K562 (cell line): ENCODE results near the gene CD82. TPM values are rescaled to one million over a fixed set of nuclear protein-coding genes. Genes with fewer than 3 reads are reported as not detected.
A peak's percentile ranks its signal among the peaks of the same experiment; 100 is the strongest.

Experiments
- CC2D1A ChIP-seq: fragments of 450-650 bp; IDR thresholded peaks from 2 replicates; pipeline ENCODE4 v1.6.1; 2017; ENCODE audit warnings: mild to moderate bottlenecking
- DLX4 ChIP-seq: fragments of 250-450 bp; sonication (Bioruptor Pico); IDR thresholded peaks from 2 replicates; pipeline ENCODE4 v1.6.1; 2021; ENCODE audit warnings: mild to moderate bottlenecking
- ELK1 ChIP-seq: sonication (generic); formaldehyde crosslinking; IDR thresholded peaks from 2 replicates; pipeline ENCODE4 v1.8.1; 2022; ENCODE audit warnings: missing genetic modification reagents
- EP300 ChIP-seq: IDR thresholded peaks from 2 replicates; pipeline ENCODE4 v1.6.1; 2012; ENCODE audit warnings: low read length, improper control_type of control experiment
- ETS1 ChIP-seq: conservative IDR thresholded peaks from 2 replicates; pipeline ENCODE4 v1.6.1; 2011; ENCODE audit warnings: low read depth, mild to moderate bottlenecking, low read length; ENCODE audit not compliant: control insufficient read depth
- FOXA3 ChIP-seq, 2 experiments: fragments of 450-650 bp in 1 of 2; sonication (generic) in 1 of 2; formaldehyde crosslinking; IDR thresholded peaks in 1 of 2; conservative IDR thresholded peaks in 1 of 2; 2 replicates each; pipeline versions ENCODE4 v1.4.0 to v1.8.0; 2020 to 2022; ENCODE audit warnings: mild to moderate bottlenecking in 2 of 2, missing genetic modification reagents in 1 of 2
- HNRNPK ChIP-seq: fragments of 200-400 bp; formaldehyde crosslinking; IDR thresholded peaks from one replicate; pipeline ENCODE4 v1.6.1; 2018; ENCODE audit warnings: mild to moderate bottlenecking, low read depth, low read length; ENCODE audit not compliant: poor library complexity, severe bottlenecking
- KHSRP ChIP-seq: fragments of 450-650 bp; IDR thresholded peaks from 2 replicates; pipeline ENCODE4 v1.6.1; 2017
- LARP7 ChIP-seq: fragments of 450-650 bp; IDR thresholded peaks from 2 replicates; pipeline ENCODE4 v1.6.1; 2016
- ZBTB12 ChIP-seq: fragments of 250-450 bp; sonication (Bioruptor Pico); IDR thresholded peaks from 2 replicates; pipeline ENCODE4 v1.4.0; 2020
- ZFX ChIP-seq: sonication (generic); formaldehyde crosslinking; IDR thresholded peaks from 2 replicates; pipeline ENCODE4 v1.8.0; 2022; ENCODE audit warnings: mild to moderate bottlenecking, missing genetic modification reagents, moderate library complexity
- ZNF347 ChIP-seq: fragments of 450-650 bp; formaldehyde crosslinking; IDR thresholded peaks from 2 replicates; pipeline ENCODE4 v1.4.0; 2020; ENCODE audit warnings: low read depth, mild to moderate bottlenecking, moderate library complexity
- ZNF398 ChIP-seq: fragments of 250-450 bp; sonication (Bioruptor Pico); IDR thresholded peaks from 2 replicates; pipeline ENCODE4 v1.8.0; 2021; ENCODE audit warnings: moderate library complexity, mild to moderate bottlenecking, inconsistent platforms
- ZNF639 ChIP-seq, 2 experiments: fragments of 200-800 bp in 1 of 2; sonication (Bioruptor generic) in 1 of 2; sonication (generic) in 1 of 2; formaldehyde crosslinking in 1 of 2; IDR thresholded peaks in 1 of 2; conservative IDR thresholded peaks in 1 of 2; 2 replicates each; pipeline versions ENCODE4 v1.5.0 to v1.6.1; 2016 to 2020; ENCODE audit warnings: missing compliant biosample characterization in 1 of 2, missing genetic modification characterization in 1 of 2, missing genetic modification reagents in 1 of 2
- ZNF668 ChIP-seq: fragments of 250-450 bp; sonication (Bioruptor Pico); IDR thresholded peaks from 2 replicates; pipeline ENCODE4 v1.8.0; 2022; ENCODE audit warnings: mild to moderate bottlenecking, inconsistent platforms
- ZNF740 ChIP-seq, 3 experiments: fragments of 200-800 bp in 1 of 3; sonication (Bioruptor generic) in 1 of 3; sonication (generic) in 1 of 3; formaldehyde crosslinking in 1 of 3; IDR thresholded peaks; 2 replicates each; pipeline versions ENCODE4 v1.6.1 to v1.8.0; 2016 to 2022; ENCODE audit warnings: mild to moderate bottlenecking in 2 of 3, missing compliant biosample characterization in 2 of 3, missing genetic modification characterization in 2 of 3, missing genetic modification reagents in 1 of 3
- ZNF766 ChIP-seq: fragments of 200-800 bp; sonication (Bioruptor generic); conservative IDR thresholded peaks from 2 replicates; pipeline ENCODE4 v1.6.1; 2016; ENCODE audit warnings: missing genetic modification characterization, missing compliant biosample characterization
- polyA plus RNA-seq, 8 experiments: library from polyadenylated mRNA; depleted of rRNA in 4 of 8; stranded (reverse) in 5 of 8; unstranded in 3 of 8; fragments of >200 nt; fragmentation: Nextera tagmentation in 2 of 8; fragmentation: Illumina TruSeq in 1 of 8; extraction: Ambion mirVana in 2 of 8; extraction: Trizol in 1 of 8; gene quantifications; 2 replicates each; pipeline versions ENCODE4 v1.2.1 to v1.2.3, GENCODE V29; 2011 to 2014; ENCODE audit warnings: inconsistent platforms in 1 of 8, missing spikeins in 1 of 8
- total RNA-seq, 7 experiments: library from RNA; depleted of rRNA in 6 of 7; stranded (reverse); fragments of >200 nt in 6 of 7; fragmentation: Illumina TruSeq in 2 of 7; extraction: Trizol in 2 of 7; gene quantifications; 2 replicates each; pipeline versions ENCODE4 v1.2.1 to v1.2.3, GENCODE V29; 2011 to 2021; ENCODE audit warnings: low replicate concordance in 1 of 7

CD82 gene
- total and polyA plus RNA-seq, 9 of the 15 experiments (the other 6 are each of a cell fraction or from before 2014, with no cell fraction given), result 0.27 to 9.4 (median 3.0) TPM

- no peak for TF ChIP-seq ZBTB12 (CRISPR knock-in tag)
- no peak for TF ChIP-seq ZNF766 (CRISPR knock-in tag)
- no peak for TF ChIP-seq ZNF398
- no peak for TF ChIP-seq ZNF740 (CRISPR knock-in tag; IDR thresholded peaks at IDR 0.05)
- TF ChIP-seq ZNF740 (tag; IDR thresholded peaks at IDR 0.05), result no peak
- TF ChIP-seq HNRNPK, result no peak
- no peak for TF ChIP-seq EP300
- peak; percentile 13; the same call in 1 of the 2 replicates for TF ChIP-seq ZFX (CRISPR knock-in tag)
- no peak for TF ChIP-seq LARP7
- peak in 1 of 2 experiments; percentile 52; a peak in 2 of 4 replicates for TF ChIP-seq ZNF639 (CRISPR knock-in tag; conservative IDR thresholded peaks at IDR 0.05 in 1 of 2, IDR thresholded peaks at IDR 0.05 in 1 of 2)
- no peak for TF ChIP-seq ETS1
- no peak for TF ChIP-seq CC2D1A
- no peak for TF ChIP-seq ELK1 (CRISPR knock-in tag)
- no peak for TF ChIP-seq DLX4 (CRISPR knock-in tag)
- no peak for TF ChIP-seq FOXA3 (CRISPR knock-in tag; conservative IDR thresholded peaks at IDR 0.05 in 1 of 2, IDR thresholded peaks at IDR 0.05 in 1 of 2)
- no peak for TF ChIP-seq ZNF347 (CRISPR knock-in tag)
- TF ChIP-seq ZNF668, result no peak
- TF ChIP-seq KHSRP, result no peak
Measured at GRCh38 chr11:44568658-44569473, 3.4 kb downstream of the CD82 start (continued).
